Measurements from ENCODE around the gene NCAM1.

Gene NCAM1

GRCh38 chr11:112997857-112998466, 36.7 kb downstream of the NCAM1 start:
- H3K36me3 ChIP-seq (ENCODE audit: insufficient read depth, low read length): no peaks in the 10 kb centered on the region
- TF ChIP-seq EZH2 (IDR thresholded peaks at IDR 0.05) (no peak), POLR2AphosphoS5 (IDR thresholded peaks at IDR 0.05; ENCODE audit: borderline replicate concordance, low read depth, low read length) (no peak), FOXP2 (optimal IDR thresholded peaks at IDR 0.05; ENCODE audit: control extremely low read depth, extremely low read length, insufficient read depth) (no peak)
- no peak for DNase-seq (ENCODE audit: low read depth, low spot score)
- H3K9ac ChIP-seq (ENCODE audit: insufficient read length): no peak overlapping the region
- H3K4me3 ChIP-seq: no peak overlapping the region
- H3K9me3 ChIP-seq (ENCODE audit: low read depth, low read length): no peaks in the 10 kb centered on the region
- H3K27ac ChIP-seq: no peak overlapping the region

DNA sequence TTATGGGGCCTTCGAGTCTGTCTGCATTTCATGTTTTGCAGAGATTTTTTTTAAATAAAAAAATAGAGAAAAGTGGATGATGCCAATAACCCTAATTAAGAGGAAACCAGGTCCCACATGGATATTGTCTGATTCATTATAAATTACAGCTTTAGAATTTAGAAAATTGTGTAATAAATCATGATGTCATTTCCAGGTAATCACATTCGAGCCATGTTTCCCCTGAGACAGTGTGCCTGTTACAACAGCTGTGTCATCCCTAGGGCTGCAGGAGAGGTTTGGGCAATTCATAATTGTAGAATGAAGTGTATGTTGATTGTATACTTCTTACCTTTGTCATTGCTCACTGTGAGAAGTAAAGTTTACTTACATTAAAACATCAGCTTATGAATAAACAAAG, 38.3 kb downstream of the NCAM1 start:
- H3K9me3 ChIP-seq (ENCODE audit: low read depth, low read length): no peaks in the 10 kb centered on the region
- H3K36me3 ChIP-seq (ENCODE audit: insufficient read depth, low read length): no peaks in the 10 kb centered on the region
- DNase-seq (ENCODE audit: low read depth, low spot score): no peak
- no peak overlapping the region for H3K4me3 ChIP-seq
- H3K9ac ChIP-seq (ENCODE audit: insufficient read length): no peak overlapping the region
- H3K27ac ChIP-seq: no peak overlapping the region
- TF ChIP-seq POLR2AphosphoS5 (IDR thresholded peaks at IDR 0.05; ENCODE audit: borderline replicate concordance, low read depth, low read length) (no peak), EZH2 (IDR thresholded peaks at IDR 0.05) (no peak), FOXP2 (optimal IDR thresholded peaks at IDR 0.05; ENCODE audit: control extremely low read depth, extremely low read length, insufficient read depth) (no peak)

- Histone ChIP-seq H3K36me3 (ENCODE audit: insufficient read depth, low read length) (no peaks in the 10 kb centered on the region), H3K4me3 (no peak overlapping the region), H3K9ac (ENCODE audit: insufficient read length) (no peak overlapping the region), H3K9me3 (ENCODE audit: low read depth, low read length) (no peaks in the 10 kb centered on the region), H3K27ac (no peak overlapping the region)
- DNase-seq (ENCODE audit: low read depth, low spot score): no peak
- no peak for TF ChIP-seq FOXP2 (optimal IDR thresholded peaks at IDR 0.05; ENCODE audit: control extremely low read depth, extremely low read length, insufficient read depth)
- TF ChIP-seq POLR2AphosphoS5 (IDR thresholded peaks at IDR 0.05; ENCODE audit: borderline replicate concordance, low read depth, low read length): no peak
- TF ChIP-seq EZH2 (IDR thresholded peaks at IDR 0.05): no peak
Observed at GRCh38 chr11:113001709-113002108, 40.5 kb downstream of the NCAM1 start.

DNA sequence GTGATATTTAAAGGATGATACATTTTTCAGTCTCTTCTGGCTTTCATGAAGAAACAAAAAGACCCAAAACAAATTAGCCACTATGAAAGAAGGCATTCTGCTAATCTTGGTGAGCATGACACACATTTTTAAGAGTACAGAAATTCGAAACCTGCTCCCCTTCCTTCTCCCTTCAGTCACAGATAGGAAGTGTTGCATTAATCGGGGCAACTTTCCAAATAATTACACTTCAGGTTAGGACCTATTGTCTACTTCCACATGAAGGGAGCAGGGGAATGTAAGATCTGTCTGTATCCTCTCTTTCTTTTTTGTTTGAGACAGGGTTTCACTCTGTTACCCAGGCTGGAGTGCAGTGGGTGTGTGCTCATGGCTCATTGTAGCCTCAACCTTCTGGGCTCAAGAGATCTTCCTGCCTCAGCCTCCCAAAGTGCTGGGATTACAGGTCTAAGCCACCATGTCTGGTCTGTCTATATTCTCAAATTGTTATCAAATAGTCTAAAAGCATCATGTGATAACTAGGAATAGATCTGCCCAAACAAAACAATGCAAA, 45.8 kb downstream of the NCAM1 start:
- Histone ChIP-seq H3K9ac (ENCODE audit: insufficient read length) (no peak overlapping the region), H3K4me3 (no peak overlapping the region), H3K27ac (no peak overlapping the region), H3K9me3 (ENCODE audit: low read depth, low read length) (no peaks in the 10 kb centered on the region), H3K36me3 (ENCODE audit: insufficient read depth, low read length) (no peaks in the 10 kb centered on the region)
- TF ChIP-seq FOXP2 (optimal IDR thresholded peaks at IDR 0.05; ENCODE audit: control extremely low read depth, extremely low read length, insufficient read depth) (no peak), POLR2AphosphoS5 (IDR thresholded peaks at IDR 0.05; ENCODE audit: borderline replicate concordance, low read depth, low read length) (no peak), EZH2 (IDR thresholded peaks at IDR 0.05) (no peak)
- DNase-seq (ENCODE audit: low read depth, low spot score): no peak

- TF ChIP-seq FOXP2 (optimal IDR thresholded peaks at IDR 0.05; ENCODE audit: control extremely low read depth, extremely low read length, insufficient read depth) (no peak), EZH2 (IDR thresholded peaks at IDR 0.05) (no peak), POLR2AphosphoS5 (IDR thresholded peaks at IDR 0.05; ENCODE audit: borderline replicate concordance, low read depth, low read length) (no peak)
- DNase-seq (ENCODE audit: low read depth, low spot score): no peak
- Histone ChIP-seq H3K9me3 (ENCODE audit: low read depth, low read length) (no peaks in the 10 kb centered on the region), H3K36me3 (ENCODE audit: insufficient read depth, low read length) (no peaks in the 10 kb centered on the region), H3K9ac (ENCODE audit: insufficient read length) (no peak overlapping the region), H3K4me3 (no peak overlapping the region), H3K27ac (no peak overlapping the region)
Observed at GRCh38 chr11:113014262-113015097, 53.3 kb downstream of the NCAM1 start.

DNA sequence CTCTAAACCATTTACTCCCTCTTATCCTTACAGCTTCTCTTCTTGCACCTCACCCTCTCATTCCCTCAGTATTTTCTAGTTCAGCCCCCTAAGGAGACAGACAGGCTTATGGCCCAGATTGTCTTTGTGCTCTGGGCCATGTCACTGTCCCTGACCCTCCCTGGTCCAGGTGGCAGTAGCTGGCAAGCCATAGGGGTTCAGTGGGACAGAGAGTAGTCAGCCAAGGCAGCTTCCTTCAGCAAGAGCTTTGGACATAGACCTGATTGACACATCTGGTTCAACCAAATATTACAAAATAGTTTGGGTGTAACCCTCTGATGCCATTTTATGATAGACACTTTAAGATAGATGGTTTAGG, 53.9 kb downstream of the NCAM1 start:
- Histone ChIP-seq H3K36me3 (ENCODE audit: insufficient read depth, low read length) (no peaks in the 10 kb centered on the region), H3K4me3 (no peak overlapping the region), H3K9ac (ENCODE audit: insufficient read length) (no peak overlapping the region), H3K9me3 (ENCODE audit: low read depth, low read length) (no peaks in the 10 kb centered on the region), H3K27ac (no peak overlapping the region)
- no peak for DNase-seq (ENCODE audit: low read depth, low spot score)
- TF ChIP-seq POLR2AphosphoS5 (IDR thresholded peaks at IDR 0.05; ENCODE audit: borderline replicate concordance, low read depth, low read length) (no peak), FOXP2 (optimal IDR thresholded peaks at IDR 0.05; ENCODE audit: control extremely low read depth, extremely low read length, insufficient read depth) (no peak), EZH2 (IDR thresholded peaks at IDR 0.05) (no peak)

GRCh38 chr11:113016905-113017304, 55.7 kb downstream of the NCAM1 start:
- H3K4me3 ChIP-seq: no peak overlapping the region
- no peak for DNase-seq (ENCODE audit: low read depth, low spot score)
- TF ChIP-seq POLR2AphosphoS5 (IDR thresholded peaks at IDR 0.05; ENCODE audit: borderline replicate concordance, low read depth, low read length) (no peak), FOXP2 (optimal IDR thresholded peaks at IDR 0.05; ENCODE audit: control extremely low read depth, extremely low read length, insufficient read depth) (no peak), EZH2 (IDR thresholded peaks at IDR 0.05) (no peak)
- H3K9ac ChIP-seq (ENCODE audit: insufficient read length): no peak overlapping the region
- H3K36me3 ChIP-seq (ENCODE audit: insufficient read depth, low read length): no peaks in the 10 kb centered on the region
- H3K9me3 ChIP-seq (ENCODE audit: low read depth, low read length): no peaks in the 10 kb centered on the region
- no peak overlapping the region for H3K27ac ChIP-seq

- H3K27ac ChIP-seq: no peak overlapping the region
- no peaks in the 10 kb centered on the region for H3K9me3 ChIP-seq (ENCODE audit: low read depth, low read length)
- no peak overlapping the region for H3K4me3 ChIP-seq
- DNase-seq (ENCODE audit: low read depth, low spot score): no peak
- TF ChIP-seq FOXP2 (optimal IDR thresholded peaks at IDR 0.05; ENCODE audit: control extremely low read depth, extremely low read length, insufficient read depth): no peak
- no peak for TF ChIP-seq EZH2 (IDR thresholded peaks at IDR 0.05)
- TF ChIP-seq POLR2AphosphoS5 (IDR thresholded peaks at IDR 0.05; ENCODE audit: borderline replicate concordance, low read depth, low read length): no peak
- no peak overlapping the region for H3K9ac ChIP-seq (ENCODE audit: insufficient read length)
- H3K36me3 ChIP-seq (ENCODE audit: insufficient read depth, low read length): no peaks in the 10 kb centered on the region
Observed at GRCh38 chr11:113018913-113019312, 57.7 kb downstream of the NCAM1 start.

Measured in SK-N-MC (cell line).